GM18498 (cell line): ENCODE results near the gene LIN54.
A peak's percentile ranks its signal among the peaks of the same experiment; 100 is the strongest.

ENCODE experiments used
- ATAC-seq: cut with Tn5 transposase; IDR thresholded peaks from one replicate; pipeline ENCODE4 v1.9.1; 2021; ENCODE audit warnings: mild to moderate bottlenecking, moderate library complexity; ENCODE audit not compliant: unreplicated experiment

The LIN54 gene

GRCh38 chr4:82896755-82897154, 113.9 kb downstream of the LIN54 start:
- no peak for ATAC-seq

GRCh38 chr4:82893942-82894341, 116.7 kb downstream of the LIN54 start:
- ATAC-seq: no peak

GRCh38 chr4:82892467-82892802, 118.2 kb downstream of the LIN54 start:
- no peak for ATAC-seq

GRCh38 chr4:82891707-82892466, 118.7 kb downstream of the LIN54 start:
- ATAC-seq: peak; percentile 3

GRCh38 chr4:82890901-82891706, 119.5 kb downstream of the LIN54 start, which contains the start of gene SEC31A:
TSS of gene SEC31A (minus strand) at chr4:82891153. CDS start at chr4:82881936, 9,217 bp downstream.
- peak; percentile 94 for ATAC-seq

- ATAC-seq: no peak
Measured at GRCh38 chr4:82890528-82890900, 120.1 kb downstream of the LIN54 start.

- ATAC-seq: no peak
Measured at GRCh38 chr4:82889287-82889686, 121.3 kb downstream of the LIN54 start.

GRCh38 chr4:82886147-82886942, 124.3 kb downstream of the LIN54 start:
- ATAC-seq: no peak

GRCh38 chr4:82885410-82885809, 125.2 kb downstream of the LIN54 start:
- no peak for ATAC-seq
